ENCODE measurements around the gene PHTF2. TPM values are rescaled to one million over a fixed set of nuclear protein-coding genes. Genes with fewer than 3 reads are reported as not detected.

The PHTF2 gene
- total and polyA plus RNA-seq, 2 donors (not counting 3 experiments of a cell fraction or from before 2014, with no cell fraction given): 13.3 to 21.4 TPM

DNA sequence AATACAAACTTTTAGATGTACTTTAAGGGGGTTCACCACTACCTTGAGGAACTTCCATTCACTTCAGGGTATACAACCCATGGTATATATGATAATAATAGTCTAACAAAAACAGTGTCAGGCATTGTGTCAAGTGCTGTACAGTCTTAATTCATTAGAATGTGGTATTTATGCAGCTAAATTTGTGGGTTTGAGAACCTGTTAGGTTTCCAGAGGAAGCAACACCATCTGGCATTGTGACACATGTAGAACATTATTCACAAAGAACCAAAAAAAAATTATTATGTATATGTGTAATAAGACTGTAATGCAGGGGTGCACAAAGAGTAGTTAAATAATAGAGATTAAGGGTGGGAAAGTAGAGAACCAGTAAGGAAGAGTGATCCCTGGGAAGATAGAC lies 26.7 kb upstream of the PHTF2 start:
- CTCF ChIA-PET: no interaction called here
- H3K9me3 ChIP-seq (replicated peaks; ENCODE audit: control insufficient read depth, insufficient read depth, low read length): no peaks in the 10 kb centered on the region

More for the DNA sequence above, 26.7 kb upstream of the PHTF2 start:
- intact Hi-C loops (cut with micrococcal nuclease): no loop called here
- Histone ChIP-seq H3K4me1 (ENCODE audit: control insufficient read depth, extremely low read depth, insufficient read depth, low read length) (no peaks in the 10 kb centered on the region), H3K27me3 (ENCODE audit: control insufficient read depth in 2 of 2, insufficient read depth in 2 of 2, low read length in 2 of 2) (no peaks in the 10 kb centered on the region), H3K9ac (replicated peaks; ENCODE audit: extremely low read depth, insufficient read depth, low read length) (no peak overlapping the region), H3K9me1 (replicated peaks; ENCODE audit: control insufficient read depth, extremely low read depth, insufficient read depth, low read length) (no peaks in the 10 kb centered on the region), H3K36me3 (ENCODE audit: control insufficient read depth in 2 of 2, extremely low read depth in 1 of 2, insufficient read depth in 2 of 2, low read length in 2 of 2) (no peaks in the 10 kb centered on the region), H3K4me2 (ENCODE audit: insufficient read depth, low read length) (no peak overlapping the region), H3K4me3 (replicated peaks in 1 of 3; ENCODE audit: insufficient read depth in 1 of 3, low read depth in 1 of 3, low read length in 3 of 3) (no peak overlapping the region), H2AFZ (ENCODE audit: low read depth, low read length) (no peak overlapping the region), H4K20me1 (replicated peaks; ENCODE audit: control insufficient read depth, extremely low read depth, insufficient read depth, low read length) (peaks cover under 1% of the 10 kb centered on the region), H3K79me2 (ENCODE audit: control insufficient read depth, insufficient read depth, low read length) (no peaks in the 10 kb centered on the region), H3K27ac (ENCODE audit: insufficient read depth, low read depth, low read length) (no peak overlapping the region)
- no peak for DNase-seq (ENCODE audit: low read depth, low spot score)
- BruUV-seq (replicated peaks): no TSS peak
- dilution Hi-C loops (cut with MboI; ENCODE audit: extremely low pct_ligation_motif_present, low sequenced_read_pairs): no loop called here
- POLR2A ChIA-PET: no interaction called here
- FAIRE-seq: no peak
- TF ChIP-seq FOS (IDR thresholded peaks at IDR 0.05; ENCODE audit: borderline replicate concordance, insufficient read depth, low read length): no peak
- TF ChIP-seq MYC (IDR thresholded peaks at IDR 0.05; ENCODE audit: low read depth, low read length): no peak
- TF ChIP-seq POLR2AphosphoS5 (IDR thresholded peaks at IDR 0.05; ENCODE audit: insufficient read depth, low read depth, low read length): no peak
- TF ChIP-seq, protein P1, sequence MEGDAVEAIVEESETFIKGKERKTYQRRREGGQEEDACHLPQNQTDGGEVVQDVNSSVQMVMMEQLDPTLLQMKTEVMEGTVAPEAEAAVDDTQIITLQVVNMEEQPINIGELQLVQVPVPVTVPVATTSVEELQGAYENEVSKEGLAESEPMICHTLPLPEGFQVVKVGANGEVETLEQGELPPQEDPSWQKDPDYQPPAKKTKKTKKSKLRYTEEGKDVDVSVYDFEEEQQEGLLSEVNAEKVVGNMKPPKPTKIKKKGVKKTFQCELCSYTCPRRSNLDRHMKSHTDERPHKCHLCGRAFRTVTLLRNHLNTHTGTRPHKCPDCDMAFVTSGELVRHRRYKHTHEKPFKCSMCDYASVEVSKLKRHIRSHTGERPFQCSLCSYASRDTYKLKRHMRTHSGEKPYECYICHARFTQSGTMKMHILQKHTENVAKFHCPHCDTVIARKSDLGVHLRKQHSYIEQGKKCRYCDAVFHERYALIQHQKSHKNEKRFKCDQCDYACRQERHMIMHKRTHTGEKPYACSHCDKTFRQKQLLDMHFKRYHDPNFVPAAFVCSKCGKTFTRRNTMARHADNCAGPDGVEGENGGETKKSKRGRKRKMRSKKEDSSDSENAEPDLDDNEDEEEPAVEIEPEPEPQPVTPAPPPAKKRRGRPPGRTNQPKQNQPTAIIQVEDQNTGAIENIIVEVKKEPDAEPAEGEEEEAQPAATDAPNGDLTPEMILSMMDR (IDR thresholded peaks at IDR 0.05; ENCODE audit: extremely low read depth in 1 of 2, insufficient read depth in 1 of 2, low read depth in 1 of 2, low read length in 2 of 2): no peak
- TF ChIP-seq MAX (IDR thresholded peaks at IDR 0.05; ENCODE audit: insufficient read depth, insufficient read length): no peak
- no peak for TF ChIP-seq EZH2 (IDR thresholded peaks at IDR 0.05; ENCODE audit: borderline replicate concordance, low read depth, low read length, severe bottlenecking)
- no peak for TF ChIP-seq GATA2 (IDR thresholded peaks at IDR 0.05; ENCODE audit: insufficient read depth, insufficient read length, low read depth, low read length)
- TF ChIP-seq POLR2A (IDR thresholded peaks at IDR 0.05; ENCODE audit: low read depth, low read length): no peak
- TF ChIP-seq JUN (IDR thresholded peaks at IDR 0.05; ENCODE audit: borderline replicate concordance, insufficient read depth, insufficient read length, low read depth): no peak
